NB4 (cell line): ENCODE results near the gene RLN1.

Experiments
- DNase-seq: peaks from one replicate; pipeline ENCODE4 v3.0.0; 2010; ENCODE audit warnings: low read depth
- H3K4me3 ChIP-seq: one replicate; pipeline ENCODE4 v1.5.1; 2011; ENCODE audit warnings: mild to moderate bottlenecking, low read depth, low read length, moderate library complexity
- CTCF ChIP-seq: IDR thresholded peaks from one replicate; pipeline ENCODE4 v1.5.1; 2012; ENCODE audit warnings: low read depth, low read length
- MAX ChIP-seq: IDR thresholded peaks from 2 replicates; pipeline ENCODE4 v1.6.1; 2011; ENCODE audit warnings: low read depth, low read length
- MYC ChIP-seq: IDR thresholded peaks from 2 replicates; pipeline ENCODE4 v1.6.1; 2011; ENCODE audit warnings: low read depth, low read length
- POLR2A ChIP-seq: IDR thresholded peaks from 2 replicates; pipeline ENCODE4 v1.6.1; 2011; ENCODE audit warnings: mild to moderate bottlenecking; ENCODE audit not compliant: insufficient read length; ENCODE audit errors: extremely low read depth

RLN1 gene

DNA sequence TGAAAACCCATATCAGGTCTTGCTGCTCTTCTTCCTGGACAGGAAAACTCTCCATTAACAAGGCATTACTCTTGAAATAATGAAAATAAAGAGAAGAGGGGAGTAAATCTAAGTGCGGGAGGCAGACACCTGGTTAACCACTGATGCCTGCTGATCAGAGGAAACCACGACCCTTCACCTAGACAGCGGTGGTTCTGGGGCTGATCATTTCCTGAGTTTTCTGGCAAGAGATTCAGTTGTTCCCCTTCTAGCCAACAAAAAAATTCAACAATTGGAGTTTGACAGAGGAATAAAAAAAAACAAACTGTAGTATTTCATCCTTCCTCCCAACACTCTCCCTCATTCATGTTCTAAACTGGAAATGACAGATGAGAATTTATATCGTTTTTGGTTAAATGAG, 38.1 kb downstream of the RLN1 start:
- TF ChIP-seq MAX (no peak), MYC (no peak), CTCF (no peak), POLR2A (no peak)
- H3K4me3 ChIP-seq: no peak overlapping the region
- DNase-seq: no peak

DNA sequence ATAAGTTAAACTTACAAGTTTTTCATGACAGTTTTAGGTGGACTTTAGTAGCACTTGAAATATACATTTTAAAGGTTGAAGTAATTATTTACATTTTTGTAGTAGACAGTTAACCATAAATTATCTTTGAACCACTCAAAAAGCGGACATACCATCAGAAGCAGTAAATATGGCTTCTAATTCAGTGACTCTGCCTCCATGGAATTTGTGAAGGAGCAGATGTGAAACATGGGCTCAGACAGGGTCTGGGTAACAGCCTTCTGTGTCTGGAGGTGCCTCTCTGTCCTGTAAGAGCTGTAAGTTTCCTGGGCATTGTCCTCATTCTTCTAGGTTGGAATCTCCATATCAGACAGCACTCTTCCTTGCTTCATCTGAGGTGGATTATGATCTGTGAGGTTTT, 47.5 kb downstream of the RLN1 start:
- TF ChIP-seq POLR2A (no peak), MAX (no peak), CTCF (no peak), MYC (no peak)
- no peak for DNase-seq
- no peak overlapping the region for H3K4me3 ChIP-seq

GRCh38 chr9:5288591-5288990, 51.1 kb downstream of the RLN1 start:
- TF ChIP-seq MAX (no peak), MYC (no peak), POLR2A (no peak), CTCF (no peak)
- no peak for DNase-seq

DNA sequence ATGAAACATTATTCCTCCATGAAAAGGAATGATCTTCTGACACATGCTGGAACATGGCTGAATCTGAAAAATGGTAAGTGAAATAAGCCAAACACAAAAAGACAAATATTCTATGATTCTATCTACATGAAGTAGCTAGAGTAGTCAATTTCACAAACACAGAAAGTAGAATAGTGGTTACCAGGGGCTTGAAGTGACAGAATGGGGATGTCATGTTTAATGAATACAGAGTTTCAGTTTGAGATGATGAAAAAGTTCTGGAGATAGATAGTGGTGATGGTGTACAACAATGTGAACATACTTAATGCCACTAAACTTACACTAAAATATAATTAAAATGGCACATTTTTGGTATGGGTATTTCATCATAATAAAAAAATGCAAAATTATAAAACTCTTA, 53.4 kb downstream of the RLN1 start:
- no peak for TF ChIP-seq CTCF
- TF ChIP-seq POLR2A: no peak
- TF ChIP-seq MYC: no peak
- TF ChIP-seq MAX: no peak
- no peak for DNase-seq
- H3K4me3 ChIP-seq: no peak overlapping the region

More at GRCh38 chr9:5288591-5288990, 51.1 kb downstream of the RLN1 start:
- no peak overlapping the region for H3K4me3 ChIP-seq
